ENCODE results near the gene EPB41L1.

EPB41L1 gene

DNA sequence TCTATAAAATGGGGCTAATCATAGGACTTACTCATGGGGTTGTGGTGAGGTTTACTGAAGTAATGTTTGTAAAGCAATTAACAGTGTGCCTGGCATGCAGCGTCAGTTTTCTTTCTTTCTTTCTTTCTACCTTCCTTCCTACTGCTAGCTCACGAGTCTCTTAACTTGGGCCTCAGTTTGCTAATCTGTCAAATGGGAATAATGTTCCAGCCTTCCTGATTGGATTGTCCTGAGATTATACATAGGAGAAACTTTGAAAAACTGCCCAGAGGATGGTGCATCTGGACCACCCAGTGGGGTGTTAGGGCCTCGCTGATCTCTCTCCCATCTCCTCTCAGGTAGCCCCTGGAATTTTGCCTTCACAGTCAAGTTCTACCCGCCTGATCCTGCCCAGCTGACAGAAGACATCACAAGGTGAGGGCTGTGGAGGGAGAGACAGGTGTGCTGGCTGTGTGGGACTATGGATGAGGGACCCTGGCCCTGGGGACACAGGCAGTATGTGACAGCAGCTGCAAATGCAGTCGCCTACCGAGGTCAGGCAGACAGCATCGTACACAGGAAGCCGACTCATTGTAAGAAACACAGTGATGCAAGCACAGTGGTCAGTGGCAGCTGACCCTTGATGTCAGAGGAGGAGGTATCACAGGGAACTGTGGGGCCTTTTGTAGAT, 27.5 kb downstream of the EPB41L1 start:
- no peak for TF ChIP-seq CTCF (IDR thresholded peaks at IDR 0.05; ENCODE audit: control insufficient read depth, extremely low read depth, insufficient read depth)
- no peak for DNase-seq (ENCODE audit: low read depth)
- H3K4me3 ChIP-seq (ENCODE audit: low read depth, low read length), result no peak overlapping the region

- H3K4me3 ChIP-seq (ENCODE audit: low read depth, low read length), result no peak overlapping the region
- no peak for TF ChIP-seq CTCF (IDR thresholded peaks at IDR 0.05; ENCODE audit: control insufficient read depth, extremely low read depth, insufficient read depth)
- DNase-seq (ENCODE audit: low read depth), result no peak
Measured at GRCh38 chr20:36182604-36183154, 28.1 kb downstream of the EPB41L1 start.

- TF ChIP-seq CTCF (IDR thresholded peaks at IDR 0.05; ENCODE audit: control insufficient read depth, extremely low read depth, insufficient read depth), result no peak
- no peak overlapping the region for H3K4me3 ChIP-seq (ENCODE audit: low read depth, low read length)
- DNase-seq (ENCODE audit: low read depth), result no peak
Measured at GRCh38 chr20:36183155-36183944, 28.8 kb downstream of the EPB41L1 start.

GRCh38 chr20:36184816-36185776, 30.6 kb downstream of the EPB41L1 start:
- DNase-seq (ENCODE audit: low read depth), result no peak
- no peak overlapping the region for H3K4me3 ChIP-seq (ENCODE audit: low read depth, low read length)
- no peak for TF ChIP-seq CTCF (IDR thresholded peaks at IDR 0.05; ENCODE audit: control insufficient read depth, extremely low read depth, insufficient read depth)

- H3K4me3 ChIP-seq (ENCODE audit: low read depth, low read length), result no peak overlapping the region
- TF ChIP-seq CTCF (IDR thresholded peaks at IDR 0.05; ENCODE audit: control insufficient read depth, extremely low read depth, insufficient read depth), result no peak
- no peak for DNase-seq (ENCODE audit: low read depth)
Measured at GRCh38 chr20:36193977-36194712, 39.6 kb downstream of the EPB41L1 start.

DNA sequence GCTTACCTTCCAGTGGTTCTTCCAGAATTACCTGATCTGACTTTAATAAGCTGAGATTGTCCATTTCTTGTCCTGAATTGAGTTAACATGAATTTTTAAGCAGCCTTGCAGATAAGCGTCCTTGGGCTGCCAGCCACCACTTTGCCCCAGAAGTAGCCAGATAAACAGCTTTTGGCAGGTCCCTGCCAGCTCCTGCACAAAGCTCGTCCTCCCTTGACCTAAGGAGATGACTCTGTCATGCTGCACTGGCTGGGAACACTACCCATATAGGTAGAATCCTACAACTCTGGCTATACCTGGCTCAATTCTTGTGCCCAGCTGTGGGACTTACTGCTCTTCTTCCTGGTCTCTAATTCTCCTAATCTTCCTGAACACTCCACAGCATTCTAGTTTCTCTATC, 42.1 kb downstream of the EPB41L1 start:
- no peak for DNase-seq (ENCODE audit: low read depth)
- H3K4me3 ChIP-seq (ENCODE audit: low read depth, low read length), result no peak overlapping the region
- TF ChIP-seq CTCF (IDR thresholded peaks at IDR 0.05; ENCODE audit: control insufficient read depth, extremely low read depth, insufficient read depth), result no peak

Data from LNCaP clone FGC (cell line).